Erythroblast (primary cell): Measurements from ENCODE around the gene COBL.

Source experiments
- DNase-seq, 2 experiments: peaks; one replicate each; lab custom pipeline; 2025; lab: John Stamatoyannopoulos, UW
- GATA1 ChIP-seq: IDR thresholded peaks from 2 replicates; pipeline ENCODE4 v1.6.1; 2011; ENCODE audit warnings: low read depth, mild to moderate bottlenecking, control low read depth, low read length, moderate library complexity
- POLR2A ChIP-seq: IDR thresholded peaks from 2 replicates; pipeline ENCODE4 v1.6.1; 2011; ENCODE audit warnings: mild to moderate bottlenecking, low read length

Gene COBL

GRCh38 chr7:51071427-51071826 lies 245.2 kb downstream of the COBL start:
- no peak for DNase-seq
- no peak for TF ChIP-seq GATA1

DNA sequence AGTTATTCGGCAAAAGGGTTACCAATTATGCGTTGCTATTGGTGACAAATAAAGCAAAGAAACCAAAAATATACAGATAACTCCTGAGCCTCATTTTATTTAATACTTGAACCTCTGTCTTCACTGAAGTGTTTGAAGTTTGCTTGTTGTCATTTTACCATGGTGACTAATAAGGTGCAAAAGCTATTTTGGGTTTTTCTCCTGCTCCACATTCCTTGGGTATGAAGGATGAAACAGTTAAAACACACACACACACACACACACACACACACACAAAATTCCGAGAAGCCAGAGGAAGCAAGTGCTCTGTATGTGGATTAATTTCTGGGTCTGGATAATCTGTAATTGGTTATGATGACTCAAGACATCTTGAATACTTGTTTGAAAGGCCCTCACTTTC lies 246.5 kb downstream of the COBL start:
- no peak for DNase-seq
- TF ChIP-seq GATA1 (no peak), POLR2A (no peak)

DNA sequence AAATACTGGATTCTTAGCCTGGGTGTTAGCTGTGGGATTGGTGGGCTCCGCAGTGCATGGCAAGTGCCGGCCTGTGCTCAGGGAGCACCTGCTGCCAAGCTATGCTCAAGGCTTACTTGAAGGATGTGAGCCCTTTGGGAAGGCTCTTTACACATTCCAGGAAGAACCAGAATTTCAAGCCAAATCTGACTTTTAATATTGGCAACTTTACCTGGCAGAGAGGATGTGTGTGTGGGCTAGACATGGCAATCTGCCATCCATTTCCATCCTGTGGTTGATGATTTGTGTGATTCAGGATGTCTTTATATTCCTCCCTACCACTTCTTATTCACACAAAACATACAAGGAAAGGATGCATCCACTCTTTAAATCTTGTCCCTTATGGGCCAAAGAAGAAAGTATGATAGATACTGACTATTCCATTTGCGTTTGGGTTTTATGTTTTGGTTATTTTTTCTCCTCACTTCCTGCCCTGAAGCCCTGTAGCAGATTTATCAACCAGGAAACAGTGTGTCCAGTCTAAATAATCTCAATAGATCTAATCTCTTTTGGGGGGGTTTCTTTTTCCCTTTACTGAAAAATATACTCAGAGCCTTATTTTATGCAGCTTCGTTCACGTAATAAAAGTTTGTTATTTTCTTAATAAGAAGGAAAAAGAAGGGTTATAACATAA lies 247.1 kb downstream of the COBL start:
- TF ChIP-seq POLR2A, result no peak
- TF ChIP-seq GATA1, result no peak
- no peak for DNase-seq

- TF ChIP-seq POLR2A, result no peak
- no peak for TF ChIP-seq GATA1
- no peak for DNase-seq
Measured at GRCh38 chr7:51068401-51068800, 248.2 kb downstream of the COBL start.

- TF ChIP-seq POLR2A (no peak), GATA1 (no peak)
- DNase-seq, result peak; percentile 39 to 65
Measured at GRCh38 chr7:51067757-51068156, 248.9 kb downstream of the COBL start.

- DNase-seq, result no peak
- TF ChIP-seq GATA1 (no peak), POLR2A (no peak)
Measured at GRCh38 chr7:51067258-51067657, 249.4 kb downstream of the COBL start.

DNA sequence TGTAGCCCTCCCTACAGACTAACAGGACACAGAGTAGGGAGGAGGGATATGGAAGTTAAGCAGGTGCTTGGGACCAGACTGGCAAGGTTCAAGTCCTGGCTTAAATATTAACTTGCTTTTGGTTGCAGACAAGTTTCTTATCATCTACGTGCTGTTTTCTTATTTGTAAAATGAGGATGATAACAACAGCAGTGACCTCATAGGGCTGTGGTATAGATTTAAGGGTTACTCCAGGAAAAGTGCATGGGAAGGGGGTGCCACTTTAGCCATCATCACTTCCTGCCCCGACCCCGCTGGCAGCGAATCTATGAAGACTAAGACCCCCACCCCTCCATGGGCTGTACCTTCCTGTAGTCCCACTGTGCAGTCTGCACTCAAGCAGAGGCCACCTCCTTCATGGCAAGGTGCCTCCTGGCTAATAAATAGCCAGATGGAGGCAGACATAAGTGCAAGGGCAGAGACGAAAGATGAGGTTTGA lies 250.2 kb downstream of the COBL start:
- no peak for DNase-seq
- TF ChIP-seq POLR2A, result no peak
- no peak for TF ChIP-seq GATA1

DNA sequence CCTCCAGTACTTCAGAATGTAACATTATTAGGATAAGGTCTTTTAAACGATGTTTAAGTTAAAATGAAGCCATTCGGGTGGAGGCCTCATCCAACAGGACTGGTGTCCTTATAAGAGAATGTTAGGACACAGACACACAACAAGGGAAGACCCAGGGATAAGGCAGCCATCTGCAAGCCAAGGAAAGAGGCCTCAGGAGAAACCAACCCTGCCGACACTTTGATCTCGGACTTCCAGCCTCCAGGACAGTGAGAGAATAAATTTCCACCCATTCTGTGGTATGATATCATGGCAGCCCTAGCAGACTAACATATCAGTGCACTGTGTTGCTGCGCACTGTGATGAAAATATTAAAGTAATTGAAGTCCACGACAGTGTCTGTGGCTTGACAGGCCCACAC lies 250.8 kb downstream of the COBL start:
- TF ChIP-seq POLR2A, result no peak
- no peak for TF ChIP-seq GATA1
- DNase-seq, result no peak

- no peak for TF ChIP-seq POLR2A
- TF ChIP-seq GATA1, result no peak
- no peak for DNase-seq
Measured at GRCh38 chr7:51064688-51065087, 251.9 kb downstream of the COBL start.

DNA sequence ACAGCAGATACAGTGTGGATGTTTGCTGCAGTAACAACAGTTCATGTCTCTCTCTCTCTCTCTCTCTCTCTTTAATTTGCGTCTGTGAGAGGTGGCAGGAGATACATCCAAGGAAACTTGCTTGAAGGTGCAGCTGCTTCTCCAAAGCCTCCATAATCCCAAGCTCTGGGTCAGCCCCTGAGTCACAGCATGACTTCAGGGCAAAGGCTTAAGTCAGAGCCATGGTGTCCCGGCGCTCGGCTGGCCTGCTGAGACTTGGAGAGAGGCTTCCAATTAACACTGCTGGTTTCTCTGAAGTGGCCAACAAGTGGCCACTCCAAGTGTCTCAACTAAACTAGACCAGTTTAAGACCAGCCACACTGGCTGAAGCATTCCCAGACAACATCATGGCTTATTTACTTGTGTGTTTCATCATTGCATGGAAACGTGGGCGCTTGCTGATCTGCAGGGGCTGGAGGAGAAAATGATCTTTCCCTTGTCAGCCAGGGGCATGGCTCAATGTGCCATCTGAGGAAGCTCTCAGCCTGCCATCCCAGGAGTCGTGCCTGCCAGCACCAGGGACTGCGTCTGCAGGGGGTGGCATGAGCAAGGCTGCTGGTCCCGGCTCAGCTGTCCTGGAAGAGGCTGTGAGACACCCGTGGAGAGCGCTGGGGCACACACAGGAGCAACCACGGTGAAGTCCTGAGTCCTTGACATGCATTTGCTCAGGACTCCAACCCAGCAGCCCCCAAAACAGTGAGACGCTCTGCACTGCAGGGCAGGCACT lies 254.2 kb downstream of the COBL start:
- TF ChIP-seq GATA1 (no peak), POLR2A (no peak)

GRCh38 chr7:51060536-51060935 lies 256.1 kb downstream of the COBL start:
- DNase-seq, result peak in 1 of 2 experiments; percentile 5
- no peak for TF ChIP-seq GATA1
- no peak for TF ChIP-seq POLR2A

More for the DNA sequence above, 254.2 kb downstream of the COBL start:
- DNase-seq, result no peak

DNA sequence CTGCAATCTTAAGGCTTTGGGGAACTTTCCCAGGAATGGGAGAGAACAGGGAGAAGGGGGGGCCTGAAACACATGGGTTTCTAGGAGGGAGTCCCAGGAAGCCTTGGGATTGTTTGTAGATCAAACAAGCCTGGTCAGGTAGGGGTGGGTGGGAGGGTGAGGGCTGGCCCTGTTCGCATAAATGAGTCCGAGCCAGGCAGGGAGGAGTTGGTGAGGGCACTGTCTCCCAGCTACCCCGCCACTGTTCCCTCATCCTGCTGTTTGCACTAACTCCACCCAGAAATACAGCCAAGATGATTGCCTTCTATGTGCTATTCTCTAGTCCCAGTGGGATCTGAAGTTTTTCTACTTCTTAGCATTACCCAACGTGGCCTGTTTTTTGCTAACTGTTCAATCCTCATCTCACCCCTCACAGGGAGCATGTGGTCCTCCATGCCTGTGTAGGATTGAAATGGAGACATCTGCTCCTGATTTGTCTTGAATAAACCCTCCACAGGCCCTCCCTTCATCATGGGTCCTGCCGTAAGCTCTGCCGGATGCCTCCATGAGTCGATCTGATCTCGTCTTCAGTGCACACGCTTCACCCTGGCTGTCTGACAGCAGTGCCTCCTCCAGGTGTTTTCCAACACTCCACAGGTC lies 257.0 kb downstream of the COBL start:
- DNase-seq, result no peak
- TF ChIP-seq POLR2A, result no peak
- no peak for TF ChIP-seq GATA1

- no peak for TF ChIP-seq GATA1
- no peak for DNase-seq
Measured at GRCh38 chr7:51058764-51059163, 257.8 kb downstream of the COBL start.

GRCh38 chr7:51055039-51055840 lies 261.4 kb downstream of the COBL start:
- TF ChIP-seq POLR2A (no peak), GATA1 (no peak)
- DNase-seq, result no peak
